Limb (tissue), 2 donors: ENCODE data around the gene RIPPLY3.

ENCODE experiments used
- DNase-seq, 2 donors: peaks; one replicate each; pipeline ENCODE4 v3.0.0-alpha.2; 2016; ENCODE audit errors: extremely low spot score in 2 of 2

RIPPLY3 gene, protein sequence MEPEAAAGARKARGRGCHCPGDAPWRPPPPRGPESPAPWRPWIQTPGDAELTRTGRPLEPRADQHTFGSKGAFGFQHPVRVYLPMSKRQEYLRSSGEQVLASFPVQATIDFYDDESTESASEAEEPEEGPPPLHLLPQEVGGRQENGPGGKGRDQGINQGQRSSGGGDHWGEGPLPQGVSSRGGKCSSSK

DNA sequence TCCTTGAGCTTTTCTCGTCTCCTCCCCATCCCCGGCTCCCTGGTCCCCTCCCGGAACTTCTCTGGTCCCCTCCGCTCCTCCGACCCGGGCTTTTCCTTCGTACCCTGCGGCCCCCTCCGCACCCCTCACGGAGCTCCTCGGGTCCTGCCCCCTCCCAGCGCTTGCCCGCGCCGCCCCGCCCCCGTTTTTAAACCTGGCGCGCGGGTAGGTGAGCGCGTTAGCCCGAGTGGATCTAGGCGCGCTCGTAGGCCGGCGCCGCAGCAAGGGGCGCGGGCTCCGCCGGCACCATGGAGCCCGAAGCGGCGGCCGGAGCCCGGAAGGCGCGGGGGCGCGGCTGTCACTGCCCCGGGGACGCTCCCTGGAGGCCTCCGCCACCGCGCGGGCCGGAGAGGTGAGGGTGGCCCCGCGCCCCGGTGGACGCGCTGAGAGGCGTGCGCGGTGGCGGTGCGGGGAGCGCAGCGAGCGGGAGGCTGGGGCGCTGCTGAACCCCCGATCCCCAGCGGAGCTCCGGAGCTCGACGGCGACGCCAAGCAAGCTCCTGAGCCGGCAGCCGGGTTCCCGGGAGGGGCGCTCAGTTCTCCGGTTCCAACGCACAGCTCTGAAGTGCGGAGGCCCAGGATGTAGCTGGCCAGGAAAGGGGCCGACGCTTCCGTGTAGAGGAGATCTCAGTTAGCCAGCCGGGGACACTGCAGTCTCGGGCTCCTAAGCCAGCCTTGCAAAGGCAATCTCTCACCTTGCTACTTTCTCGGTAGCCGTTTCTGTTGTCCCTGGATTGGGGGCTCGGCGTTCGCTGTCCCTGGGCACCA lies at the start of gene RIPPLY3:
RIPPLY3 (plus strand) TSS at position 217 of the 806 bp plus-strand sequence; CDS start at position 288, 71 bp downstream.
- peak in 1 of 2 donors; percentile 59 for DNase-seq

DNA sequence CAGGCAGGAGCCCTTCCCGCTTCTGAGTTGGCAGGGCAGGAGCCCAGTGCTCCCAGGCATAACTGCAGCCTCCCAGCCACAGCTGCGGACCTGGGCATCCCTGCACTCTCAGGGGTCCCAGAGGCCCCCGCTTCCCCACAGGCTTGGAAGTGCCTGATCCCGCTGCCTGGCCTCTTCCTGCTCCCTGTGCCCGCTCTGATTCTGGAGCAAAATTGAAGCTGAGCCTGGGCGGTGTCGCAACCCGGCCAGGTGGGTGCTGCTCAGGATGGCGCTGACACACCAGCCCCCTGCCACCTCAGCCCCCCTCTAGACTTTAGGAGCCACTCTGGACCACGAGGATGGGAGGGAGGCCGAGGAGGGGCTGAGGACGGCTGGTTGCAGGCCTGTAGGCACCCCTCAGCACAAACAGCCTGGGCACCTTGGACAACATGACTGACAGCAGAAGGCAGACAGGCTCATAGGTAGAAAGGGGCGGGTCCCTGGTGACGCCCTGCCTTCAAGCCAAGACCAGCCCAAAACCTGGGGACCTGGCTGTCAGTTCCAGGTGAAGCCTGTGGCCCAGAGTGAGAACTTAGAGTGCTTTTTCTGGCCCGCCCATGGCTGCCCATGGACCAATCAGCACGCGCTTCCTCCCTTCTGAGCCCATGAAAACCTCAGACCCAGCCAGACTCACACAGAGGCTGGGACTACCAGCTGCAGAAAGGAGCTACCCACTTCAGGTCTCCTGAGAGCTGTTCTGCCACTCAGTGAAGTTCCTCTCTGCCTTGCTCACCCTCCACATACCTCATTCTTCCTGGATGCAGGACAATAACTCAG lies 47.3 kb upstream of the RIPPLY3 start:
- DNase-seq: no peak

DNA sequence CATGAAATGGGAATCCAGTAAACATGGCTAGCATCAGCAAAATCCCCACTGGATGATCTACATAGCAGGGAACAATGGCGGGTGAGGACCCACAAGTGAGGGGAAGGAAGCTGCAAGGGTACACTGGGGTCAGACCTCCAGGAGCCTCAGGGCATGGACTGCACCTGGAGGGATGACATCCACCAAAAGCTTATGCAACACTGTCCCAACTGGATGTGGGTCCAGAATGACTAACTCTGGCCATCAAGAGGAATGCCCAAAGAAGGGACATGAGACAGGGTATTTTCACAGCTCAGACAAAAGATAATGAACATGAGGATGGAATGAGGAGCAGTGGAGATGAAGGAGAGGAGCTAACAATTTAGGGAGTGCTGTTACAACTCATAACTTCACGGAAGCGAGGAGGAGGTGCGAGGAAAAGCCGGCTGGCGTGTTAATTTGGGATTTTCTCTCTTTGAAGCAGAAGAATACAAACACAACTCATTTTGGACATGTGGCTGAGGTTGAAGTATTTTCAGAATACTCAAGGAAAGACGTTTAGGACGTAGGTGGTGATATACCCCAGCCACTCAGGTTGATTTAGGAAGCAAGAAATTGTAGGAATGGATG lies 45.7 kb upstream of the RIPPLY3 start:
- no peak for DNase-seq

DNA sequence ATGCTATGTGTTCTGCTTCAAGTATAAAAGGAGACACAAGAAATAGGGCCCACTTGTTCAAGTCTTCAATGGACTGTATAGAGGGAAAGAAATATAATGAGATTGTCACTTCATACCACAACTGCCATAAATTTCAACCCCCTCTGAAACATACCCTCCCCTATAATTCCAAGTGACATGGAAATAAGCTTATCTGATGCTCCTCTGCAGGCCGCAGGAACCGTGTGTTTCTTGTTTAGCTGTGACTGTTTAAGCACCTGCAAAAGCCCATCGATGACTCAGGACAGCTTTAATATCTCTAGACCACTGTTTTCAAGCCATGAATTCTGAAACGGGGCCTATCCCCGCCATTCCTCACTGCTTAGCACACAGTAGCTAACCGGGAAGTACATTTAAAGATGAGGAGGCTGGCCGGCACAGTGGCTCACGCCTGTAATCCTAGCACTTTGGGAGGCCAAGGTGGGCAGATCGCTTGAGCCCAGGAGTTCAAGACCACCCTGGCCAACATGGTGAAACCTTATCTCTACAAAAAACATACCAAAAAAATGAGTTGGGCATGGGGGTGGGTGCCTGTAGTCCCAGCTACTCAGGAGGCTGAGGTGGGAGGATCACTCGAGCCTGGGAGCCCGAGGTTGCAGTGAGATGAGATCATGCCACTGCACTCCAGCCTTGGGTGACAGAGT lies 44.3 kb upstream of the RIPPLY3 start:
- DNase-seq: no peak

DNA sequence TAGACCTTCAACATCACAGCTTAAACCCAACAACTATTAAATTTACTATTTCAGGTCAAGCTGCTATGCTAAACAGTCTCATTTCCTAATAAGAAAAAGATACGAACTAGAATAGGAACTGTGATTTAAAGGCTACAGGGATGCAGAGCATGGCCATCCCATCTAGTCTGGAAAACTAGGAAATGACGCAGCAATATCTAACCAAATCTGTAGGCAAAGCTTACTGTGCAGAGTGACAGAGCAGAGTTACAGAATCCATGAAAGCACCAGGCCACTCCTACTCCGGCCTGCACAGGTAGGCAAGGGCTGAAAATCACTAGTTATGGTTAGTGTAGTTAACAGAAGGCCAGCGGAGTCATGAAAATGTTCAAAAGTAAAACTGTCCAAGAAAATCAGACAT lies 42.1 kb upstream of the RIPPLY3 start:
- DNase-seq: no peak

DNA sequence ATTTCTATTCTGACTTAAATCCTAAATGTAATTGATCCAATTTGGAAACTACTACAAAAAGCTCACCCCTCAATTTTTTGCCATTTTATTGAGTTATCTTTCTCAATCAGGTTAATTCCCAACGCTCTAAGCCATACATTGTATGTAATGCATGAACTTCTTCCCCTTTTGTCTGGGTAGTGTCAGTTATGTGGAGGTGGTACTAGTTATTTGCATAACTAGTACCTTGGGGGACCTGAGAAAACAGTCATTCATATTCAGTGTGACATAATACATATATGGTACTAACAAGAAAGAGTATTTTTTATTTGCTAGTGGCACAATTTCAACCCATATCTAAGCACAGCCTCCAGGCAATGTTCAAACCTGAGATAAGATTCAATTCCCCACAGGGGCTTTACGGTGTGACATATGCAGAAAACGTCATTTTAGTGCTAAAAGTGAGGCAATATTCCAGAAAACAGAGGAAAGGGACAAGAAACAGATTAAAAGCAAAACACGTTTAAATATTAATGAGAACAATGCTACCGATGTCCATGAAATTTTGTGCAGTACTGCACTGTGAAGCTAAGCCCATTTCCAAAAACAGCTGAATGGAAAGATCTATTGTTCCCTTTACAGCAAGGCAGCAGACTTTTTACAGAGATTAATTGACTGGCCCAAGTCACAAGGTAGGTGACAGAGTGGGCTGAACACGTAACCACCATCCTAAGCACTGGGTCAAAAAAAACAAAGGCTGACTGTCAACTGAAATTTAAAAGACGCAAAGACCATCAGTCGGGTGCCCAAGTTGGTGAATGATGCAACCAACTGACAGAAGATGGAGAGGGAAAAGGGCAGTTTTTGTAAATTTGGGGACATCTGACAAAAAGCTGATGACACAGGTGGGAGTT lies 41.4 kb upstream of the RIPPLY3 start:
- DNase-seq: no peak

DNA sequence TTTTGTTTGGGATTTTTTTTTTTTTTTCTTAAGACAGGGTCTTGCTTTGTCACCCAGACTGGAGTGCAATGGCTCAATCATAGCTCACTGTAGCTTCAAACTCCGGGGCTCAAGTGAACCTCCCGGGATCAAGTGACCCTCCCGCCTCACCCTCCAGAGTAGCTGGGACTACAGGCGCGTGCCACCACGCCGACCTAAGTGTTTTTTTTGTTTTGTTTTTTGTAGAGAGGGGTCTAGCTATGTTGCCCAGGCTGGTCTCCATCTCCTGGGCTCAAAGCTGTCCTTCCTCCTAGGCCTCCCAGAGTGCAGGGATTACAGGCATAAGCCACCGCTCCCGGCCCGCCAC lies 40.8 kb upstream of the RIPPLY3 start:
- peak in 1 of 2 donors; percentile 37 for DNase-seq

DNA sequence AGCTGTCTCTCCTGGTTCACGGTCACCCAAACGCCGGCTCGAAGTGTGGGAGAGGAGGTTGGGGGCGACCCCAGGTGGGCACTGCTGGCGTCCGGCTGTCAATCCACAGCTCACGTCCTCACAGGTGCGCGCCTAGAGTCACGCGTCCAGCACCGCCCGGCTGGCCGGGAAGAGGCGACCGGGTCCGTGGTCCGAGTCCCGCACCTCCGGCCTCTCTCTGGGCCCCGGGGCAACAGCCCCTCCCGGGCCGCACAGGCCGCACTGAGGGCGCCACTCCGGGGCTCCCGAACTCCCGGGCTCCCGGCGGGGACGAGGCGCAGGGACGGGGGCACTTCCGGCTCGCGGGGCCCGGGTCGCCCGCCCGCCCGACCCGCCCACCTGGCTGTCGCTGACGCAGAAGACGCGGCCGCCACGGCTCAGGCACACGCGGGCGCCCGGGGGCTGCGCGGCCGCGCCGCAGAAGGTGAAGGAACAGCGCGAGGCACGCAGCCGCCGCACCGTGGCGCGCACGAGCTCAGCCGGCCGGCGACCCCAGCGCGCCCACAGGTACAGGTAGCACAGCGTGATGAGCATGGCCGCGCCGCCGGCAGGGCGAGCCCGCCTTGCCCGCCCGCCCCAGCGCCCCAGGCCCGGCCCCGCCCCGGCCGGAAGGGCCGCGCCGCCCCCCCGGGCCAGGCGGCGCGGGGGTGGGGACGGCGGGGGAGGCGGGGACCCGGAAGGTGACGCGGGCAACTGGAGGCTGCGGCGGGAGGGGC lies 40.3 kb upstream of the RIPPLY3 start, which contains the start of gene HLCS:
HLCS (minus strand) TSS at position 604 of the 755 bp plus-strand sequence; CDS start at position 573, 31 bp downstream.
- peak; percentile 53 to 82 for DNase-seq

DNA sequence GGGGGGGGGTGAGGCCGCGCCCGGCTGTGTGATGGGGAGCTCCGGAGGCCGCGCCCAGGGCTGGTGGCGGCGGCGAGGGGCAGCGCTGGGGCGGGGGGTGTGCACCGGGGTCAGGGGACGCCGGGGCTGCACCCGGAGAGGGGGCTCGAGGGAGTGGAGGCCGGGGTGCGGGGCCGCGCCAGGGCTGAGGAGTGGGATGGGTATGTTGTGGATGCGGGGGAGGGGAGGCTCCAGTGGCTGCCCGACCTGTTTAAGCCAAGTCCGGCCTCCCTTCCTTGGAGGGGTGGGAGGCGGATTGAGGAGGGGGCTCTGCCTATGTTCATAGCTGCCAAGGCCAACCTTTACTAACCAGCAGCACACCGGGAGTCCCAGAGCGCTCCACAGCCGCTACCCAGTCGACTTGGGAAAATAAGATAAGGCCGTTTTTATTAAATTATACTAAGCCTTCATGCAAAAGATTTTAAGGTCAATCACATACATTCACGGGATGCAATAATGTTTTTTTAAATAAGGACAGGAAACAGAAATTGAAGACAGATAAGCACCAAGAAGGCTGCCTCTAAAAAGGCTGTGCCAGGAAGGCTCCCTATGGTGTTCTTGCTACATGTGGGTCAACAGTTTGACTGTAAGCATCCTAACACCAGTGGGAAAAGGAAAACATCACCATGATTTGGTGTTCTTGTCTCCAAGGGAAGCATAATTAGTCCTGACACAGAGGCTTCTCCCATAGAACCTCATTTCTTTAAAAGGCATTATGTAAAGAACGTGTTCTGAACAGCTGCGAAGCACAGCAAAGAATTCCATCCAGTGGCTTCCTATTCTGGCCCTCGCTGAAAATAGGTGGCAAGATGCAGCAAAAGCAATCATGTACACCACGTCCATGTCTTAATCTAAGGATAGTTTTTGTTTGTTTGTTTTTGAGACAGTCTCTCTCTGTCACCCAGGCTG lies 39.4 kb upstream of the RIPPLY3 start:
- peak in 1 of 2 donors; percentile 9 for DNase-seq

DNA sequence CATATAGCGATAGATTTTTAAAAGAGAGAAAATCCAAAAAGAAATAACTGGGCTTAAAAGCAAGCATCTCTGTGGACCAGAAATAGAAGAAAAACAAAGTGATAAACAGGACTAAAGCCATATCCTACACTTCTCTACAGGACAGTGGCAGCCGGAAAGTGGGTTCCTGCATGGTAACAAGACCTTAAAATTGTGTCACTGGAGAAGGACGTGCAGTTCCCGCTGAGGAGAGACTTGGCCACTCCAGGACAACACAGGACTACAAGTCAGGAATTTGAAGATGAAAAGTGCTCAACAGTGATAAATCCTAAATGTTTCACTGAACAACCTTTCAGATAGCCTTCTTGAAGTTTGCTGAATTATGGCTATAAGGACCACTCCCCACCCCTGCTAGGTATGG lies 38.1 kb upstream of the RIPPLY3 start:
- DNase-seq: no peak

DNA sequence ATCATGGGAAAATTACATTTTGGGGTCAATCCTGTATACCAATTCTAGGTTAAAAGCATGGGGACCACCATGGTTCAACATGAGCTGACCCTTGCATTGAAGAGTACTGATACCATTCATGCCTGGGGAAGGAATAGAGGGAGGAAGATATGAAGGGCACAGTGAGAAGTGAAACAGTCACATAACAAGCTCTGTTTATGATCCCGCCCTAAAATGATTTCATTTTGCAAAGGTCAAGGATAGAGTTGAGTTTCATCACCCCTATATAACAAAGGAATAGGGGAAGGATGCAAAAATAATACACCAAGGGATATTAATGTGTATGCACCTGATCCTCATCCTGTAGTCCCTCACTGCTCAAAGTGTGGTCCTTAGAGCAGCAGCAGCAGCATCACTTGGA lies 37.5 kb upstream of the RIPPLY3 start:
- DNase-seq: no peak

DNA sequence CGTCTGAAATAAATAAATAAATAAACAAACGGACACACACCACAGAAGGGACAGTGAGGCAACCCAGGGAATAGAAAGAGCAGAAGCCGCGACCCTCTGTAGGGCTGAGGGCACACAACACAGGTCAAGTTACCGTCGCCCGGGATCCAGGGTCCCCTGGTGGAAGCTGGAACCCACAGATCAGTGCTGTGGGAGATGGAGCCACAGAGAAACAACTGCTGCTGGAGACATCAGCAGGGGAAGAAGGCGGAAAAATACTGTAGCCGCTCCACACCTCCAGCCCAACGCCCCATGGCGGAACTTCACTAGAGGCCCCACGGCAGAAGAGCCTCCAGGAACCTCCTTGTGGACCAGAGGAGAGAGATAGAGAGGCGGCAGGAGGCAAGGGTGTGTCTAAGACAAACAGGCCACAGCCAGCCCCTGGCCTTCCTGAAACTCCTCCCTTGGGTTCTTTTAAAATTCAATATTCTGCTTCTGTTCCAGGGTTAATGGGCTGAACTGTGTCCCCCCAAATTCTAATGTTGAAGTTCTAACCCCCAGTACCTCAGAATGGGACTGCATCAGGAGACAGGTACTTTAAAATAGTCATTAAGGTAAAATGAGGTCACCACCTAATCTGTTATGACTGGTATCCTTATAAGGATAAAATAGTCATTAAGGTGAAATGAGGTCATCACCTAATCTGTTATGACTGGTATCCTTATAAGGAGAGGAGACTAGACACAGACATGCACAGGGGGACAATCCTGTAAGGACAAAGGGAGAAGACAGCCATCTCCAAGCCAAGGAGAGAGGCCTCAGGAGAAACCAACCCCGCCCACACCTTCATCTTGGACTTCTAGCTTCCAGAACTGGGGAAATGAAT lies 32.3 kb upstream of the RIPPLY3 start:
- no peak for DNase-seq

DNA sequence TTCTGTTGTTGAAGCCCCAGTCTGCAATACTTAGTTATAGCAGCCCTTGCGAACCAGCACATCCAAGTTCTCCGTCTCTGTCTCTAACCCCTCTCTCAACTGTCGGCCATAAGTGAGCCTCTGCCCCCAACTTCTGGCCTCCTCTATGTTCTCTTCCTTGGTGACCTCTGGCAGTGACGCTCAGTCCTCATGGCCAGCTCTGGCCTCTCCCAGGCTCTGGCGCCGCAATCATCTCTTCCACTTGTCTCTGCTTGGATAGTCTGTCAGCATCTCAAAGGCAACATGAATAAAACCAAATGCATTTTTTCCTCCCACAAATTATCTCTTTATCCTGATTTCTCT lies 31.7 kb upstream of the RIPPLY3 start:
- DNase-seq: no peak

DNA sequence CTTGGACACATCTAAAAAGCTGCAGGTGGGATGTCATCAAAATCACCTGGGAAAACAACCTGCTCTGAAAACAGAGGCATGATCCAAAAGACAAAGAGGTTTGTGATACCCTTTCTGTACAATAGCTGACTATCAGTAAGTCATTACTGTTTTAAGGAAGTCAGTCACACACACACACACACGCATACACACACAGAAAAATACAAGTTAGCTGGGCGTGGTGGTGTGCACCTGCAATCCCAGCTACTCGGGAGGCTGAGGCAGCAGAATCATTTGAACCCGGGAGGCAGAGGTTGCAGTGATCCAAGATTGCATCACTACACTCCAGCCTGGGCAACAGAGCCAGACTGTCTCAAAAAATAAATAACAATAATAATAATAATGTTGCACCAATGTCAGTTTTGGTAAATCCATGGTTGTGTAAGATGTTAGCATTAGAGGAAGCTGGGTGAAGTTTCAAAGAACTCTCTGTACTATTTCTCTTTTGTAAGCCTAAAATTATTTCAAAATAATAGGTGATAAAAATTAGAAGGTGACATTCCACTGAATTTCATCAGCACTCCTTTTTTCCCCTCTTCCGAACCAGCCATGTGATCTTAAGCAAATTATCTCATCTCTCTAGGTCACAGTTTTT lies 30.2 kb upstream of the RIPPLY3 start:
- DNase-seq: no peak

DNA sequence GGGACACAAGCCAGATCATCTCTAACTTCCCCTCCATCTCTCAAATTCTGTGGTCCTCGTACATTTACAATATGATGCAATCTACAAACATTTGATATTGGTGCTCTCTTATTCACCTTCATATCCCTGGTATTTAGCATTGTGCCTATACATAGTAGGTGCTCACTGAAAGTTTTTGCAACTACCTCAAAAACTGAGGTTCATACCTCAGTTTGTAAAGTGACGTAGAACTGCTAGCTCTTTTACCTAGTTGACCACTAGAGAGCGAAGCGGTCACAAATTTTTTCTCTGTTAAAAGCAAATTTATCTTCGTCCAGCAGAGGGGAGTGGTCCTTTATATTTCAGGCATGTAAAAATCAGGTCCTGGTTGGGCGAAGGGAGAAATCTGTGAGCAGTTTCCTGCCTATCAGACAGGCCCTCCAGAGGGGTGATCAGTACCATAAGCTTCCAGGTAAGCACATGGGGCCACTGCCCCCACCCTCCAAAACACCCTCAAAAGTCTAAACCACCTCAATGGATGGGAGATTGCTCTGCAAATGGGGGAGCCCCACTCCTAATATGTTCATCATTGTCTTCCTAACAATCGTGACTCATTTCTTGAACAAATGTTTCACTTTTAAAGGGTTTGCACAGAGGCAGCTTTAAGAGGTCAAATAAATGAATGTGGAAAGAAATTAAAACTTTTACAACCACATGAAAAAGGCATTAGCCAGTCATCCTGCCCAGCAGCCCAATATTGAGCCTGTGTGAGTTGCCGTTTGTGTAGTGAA lies 29.4 kb upstream of the RIPPLY3 start:
- peak; percentile 37 to 79 for DNase-seq
